Measurements from ENCODE around the gene TBC1D5.

TBC1D5 gene

DNA sequence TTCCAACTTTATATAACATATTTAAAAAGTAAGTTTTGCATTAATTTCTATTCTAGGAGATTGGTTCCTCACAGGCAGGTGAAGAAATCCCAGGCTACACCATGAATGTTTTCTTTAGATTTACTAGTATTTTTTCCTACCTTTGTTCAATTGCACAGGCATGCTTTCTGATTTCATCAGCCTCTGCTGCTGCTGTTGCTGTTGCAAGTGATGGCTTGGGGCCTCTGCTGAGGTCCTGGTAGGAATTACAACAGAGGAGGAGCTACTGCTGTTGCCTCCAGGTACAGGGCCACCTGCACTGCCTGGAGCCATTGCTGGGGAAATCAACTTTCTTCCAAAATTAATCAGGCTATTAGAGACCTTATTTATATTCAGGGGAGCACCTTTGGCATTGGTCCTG is 504.4 kb downstream of the TBC1D5 start:
- no peak for DNase-seq (ENCODE audit: low spot score in 2 of 2)
- H3K36me3 Mint-ChIP-seq = peaks cover 5% of the 10 kb centered on the region
- no peaks in the 10 kb centered on the region for H3K27me3 Mint-ChIP-seq
- no peaks in the 10 kb centered on the region for H3K9me3 Mint-ChIP-seq
- peaks cover 6% of the 10 kb centered on the region for H3K4me1 Mint-ChIP-seq
- no peak for ATAC-seq (ENCODE audit: low read depth)
- H3K4me3 Mint-ChIP-seq = no peak overlapping the region
- no peak overlapping the region for H3K27ac Mint-ChIP-seq

DNA sequence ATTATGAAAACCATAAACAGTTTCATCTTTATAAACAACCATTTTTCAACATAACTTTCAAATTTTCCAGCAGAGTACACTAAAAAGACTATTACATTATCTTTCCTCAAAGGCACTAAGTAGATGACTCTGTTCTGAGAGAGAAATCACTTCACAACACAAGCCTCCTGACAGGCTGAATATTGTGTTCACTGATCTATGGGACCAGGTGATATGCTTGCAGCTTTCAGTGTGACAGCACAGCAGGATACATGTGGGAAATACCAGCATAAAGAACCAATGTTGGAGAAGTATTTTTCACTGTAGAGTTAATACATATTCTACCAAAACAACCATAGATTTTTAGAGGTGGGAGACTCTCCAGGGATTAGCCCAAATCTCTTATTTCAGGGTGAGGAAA is 507.1 kb downstream of the TBC1D5 start:
- H3K9me3 Mint-ChIP-seq = no peaks in the 10 kb centered on the region
- H3K4me1 Mint-ChIP-seq = peaks cover 11% of the 10 kb centered on the region
- ATAC-seq (ENCODE audit: low read depth) (no peak), DNase-seq (ENCODE audit: low spot score in 2 of 2) (no peak)
- H3K27me3 Mint-ChIP-seq = no peaks in the 10 kb centered on the region
- H3K36me3 Mint-ChIP-seq = peaks cover 5% of the 10 kb centered on the region
- peak overlapping the region; percentile 5 for H3K27ac Mint-ChIP-seq
- H3K4me3 Mint-ChIP-seq = no peak overlapping the region

DNA sequence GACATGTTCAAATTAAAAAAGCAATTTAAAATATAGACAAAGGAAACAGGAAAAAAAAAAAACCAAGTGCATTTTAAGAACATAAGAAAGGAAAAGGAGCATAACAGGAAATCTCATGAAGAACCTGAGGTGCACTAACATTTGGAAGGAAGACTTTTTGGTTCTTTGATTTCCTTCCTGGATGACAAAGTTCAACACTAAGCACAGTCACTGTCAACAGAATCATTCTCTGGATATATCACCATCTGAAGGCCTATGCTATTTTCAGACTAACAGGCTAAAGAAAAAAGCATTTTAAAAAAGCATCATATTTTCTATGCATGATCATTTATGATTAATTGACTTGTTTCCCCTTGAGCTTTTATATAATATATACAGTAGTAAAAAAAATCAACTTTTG is 508.0 kb downstream of the TBC1D5 start:
- H3K27ac Mint-ChIP-seq = no peak overlapping the region
- H3K27me3 Mint-ChIP-seq = no peaks in the 10 kb centered on the region
- peaks cover 11% of the 10 kb centered on the region for H3K4me1 Mint-ChIP-seq
- no peaks in the 10 kb centered on the region for H3K9me3 Mint-ChIP-seq
- DNase-seq (ENCODE audit: low spot score in 2 of 2) (no peak), ATAC-seq (ENCODE audit: low read depth) (no peak)
- peaks cover 7% of the 10 kb centered on the region for H3K36me3 Mint-ChIP-seq
- no peak overlapping the region for H3K4me3 Mint-ChIP-seq

DNA sequence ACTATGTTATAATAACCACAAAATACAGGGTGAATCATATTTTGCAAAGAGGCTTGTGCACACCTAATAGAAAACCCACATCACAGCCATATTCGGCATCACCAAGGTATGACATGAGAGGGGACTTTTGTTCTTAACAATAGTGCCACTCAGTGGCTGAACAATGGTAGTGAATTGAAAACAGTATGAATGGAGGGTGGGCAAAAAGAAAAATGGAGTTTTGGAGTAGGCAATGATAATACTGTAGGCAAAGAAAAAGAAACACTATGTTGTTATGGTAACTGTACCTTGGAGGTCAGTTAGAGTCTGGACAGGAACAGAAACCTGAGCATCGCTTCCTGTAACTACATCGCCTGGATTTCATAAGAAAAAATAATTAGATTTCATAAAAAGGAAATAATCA is 509.0 kb downstream of the TBC1D5 start:
- no peaks in the 10 kb centered on the region for H3K9me3 Mint-ChIP-seq
- peaks cover 4% of the 10 kb centered on the region for H3K36me3 Mint-ChIP-seq
- H3K27ac Mint-ChIP-seq = no peak overlapping the region
- H3K4me1 Mint-ChIP-seq = peaks cover 8% of the 10 kb centered on the region
- H3K27me3 Mint-ChIP-seq = no peaks in the 10 kb centered on the region
- DNase-seq (ENCODE audit: low spot score in 2 of 2) (peak; percentile 15 to 38), ATAC-seq (ENCODE audit: low read depth) (peak; percentile 93)
- no peak overlapping the region for H3K4me3 Mint-ChIP-seq

DNA sequence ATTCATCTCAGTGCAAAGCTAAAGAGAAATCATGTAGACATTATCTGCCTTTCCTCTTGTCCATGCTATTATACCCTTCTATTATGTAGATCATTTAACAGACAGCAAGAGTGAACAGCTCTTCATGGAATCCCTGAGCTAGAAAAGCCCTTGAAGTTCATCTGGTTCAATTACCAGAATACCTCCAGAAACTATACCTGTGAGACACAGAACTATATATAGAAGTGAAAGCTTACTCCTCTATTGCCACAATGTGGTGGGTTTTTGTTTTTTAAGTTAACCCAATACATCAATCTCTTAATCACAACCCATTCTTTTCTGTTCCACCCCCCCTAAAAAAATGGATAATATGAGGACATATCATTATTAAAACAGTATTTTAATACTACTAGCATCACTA is 510.0 kb downstream of the TBC1D5 start:
- ATAC-seq (ENCODE audit: low read depth) = no peak
- H3K4me1 Mint-ChIP-seq = peaks cover 8% of the 10 kb centered on the region
- no peaks in the 10 kb centered on the region for H3K27me3 Mint-ChIP-seq
- H3K9me3 Mint-ChIP-seq = no peaks in the 10 kb centered on the region
- no peak for DNase-seq (ENCODE audit: low spot score in 2 of 2)
- H3K4me3 Mint-ChIP-seq = no peak overlapping the region
- H3K27ac Mint-ChIP-seq = no peak overlapping the region
- H3K36me3 Mint-ChIP-seq = peaks cover 2% of the 10 kb centered on the region

DNA sequence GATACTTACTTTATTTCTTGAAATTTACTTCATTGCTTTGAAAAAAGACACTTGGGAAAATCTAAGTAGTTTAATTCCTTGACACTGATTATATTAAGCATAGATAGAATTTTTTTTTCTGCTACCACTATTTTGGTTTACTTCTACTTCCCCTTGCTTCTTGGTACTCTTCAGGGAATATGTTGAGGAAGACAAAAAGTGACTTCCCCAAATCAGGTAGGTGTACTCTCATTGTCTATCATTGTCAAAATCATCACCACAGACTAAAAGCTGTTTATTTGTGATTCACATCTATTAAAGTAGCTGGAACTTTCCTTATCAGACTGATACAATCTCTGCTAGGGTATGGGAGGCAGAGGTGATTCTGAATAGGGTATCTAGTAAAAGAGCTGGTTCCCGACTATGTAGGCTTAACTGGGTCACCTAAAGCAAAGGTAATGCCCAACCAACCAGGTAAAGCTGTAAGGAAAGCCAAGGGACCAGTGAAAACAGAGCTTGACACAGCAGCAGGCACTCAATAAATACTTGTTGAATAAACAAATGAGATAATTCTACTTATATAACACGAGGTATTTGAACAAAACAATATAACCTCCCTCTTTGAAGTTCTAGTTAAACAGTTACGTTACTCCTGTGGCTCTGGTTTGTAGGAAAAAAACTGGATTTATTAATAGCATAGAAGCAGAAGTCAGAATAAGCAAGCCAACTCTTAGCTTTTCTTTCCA is 510.7 kb downstream of the TBC1D5 start:
- H3K4me1 Mint-ChIP-seq = peaks cover 8% of the 10 kb centered on the region
- H3K9me3 Mint-ChIP-seq = no peaks in the 10 kb centered on the region
- DNase-seq (ENCODE audit: low spot score in 2 of 2) = no peak
- no peak overlapping the region for H3K27ac Mint-ChIP-seq
- H3K4me3 Mint-ChIP-seq = no peak overlapping the region
- H3K27me3 Mint-ChIP-seq = no peaks in the 10 kb centered on the region
- peaks cover 2% of the 10 kb centered on the region for H3K36me3 Mint-ChIP-seq
- ATAC-seq (ENCODE audit: low read depth) = peak; percentile 65

DNA sequence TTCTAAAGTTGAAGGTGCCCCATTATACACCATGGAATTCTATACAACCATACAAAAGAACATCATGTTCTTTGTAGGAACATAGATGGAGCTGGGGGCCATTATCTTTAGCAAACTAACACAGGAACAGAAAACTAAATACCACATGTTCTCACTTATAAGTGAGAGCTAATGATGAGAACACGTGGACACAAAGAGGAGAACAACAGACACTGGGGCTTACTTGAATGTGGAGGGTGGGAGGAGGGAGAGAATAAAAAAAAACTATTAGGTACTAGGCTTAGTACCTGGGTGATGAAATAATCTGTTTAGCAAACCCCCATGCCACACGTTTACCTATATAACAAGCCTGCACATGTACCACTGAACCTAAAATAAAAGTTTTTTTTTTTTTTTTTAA is 515.0 kb downstream of the TBC1D5 start:
- Mint-ChIP-seq H3K4me3 (no peak overlapping the region), H3K9me3 (no peaks in the 10 kb centered on the region)

DNA sequence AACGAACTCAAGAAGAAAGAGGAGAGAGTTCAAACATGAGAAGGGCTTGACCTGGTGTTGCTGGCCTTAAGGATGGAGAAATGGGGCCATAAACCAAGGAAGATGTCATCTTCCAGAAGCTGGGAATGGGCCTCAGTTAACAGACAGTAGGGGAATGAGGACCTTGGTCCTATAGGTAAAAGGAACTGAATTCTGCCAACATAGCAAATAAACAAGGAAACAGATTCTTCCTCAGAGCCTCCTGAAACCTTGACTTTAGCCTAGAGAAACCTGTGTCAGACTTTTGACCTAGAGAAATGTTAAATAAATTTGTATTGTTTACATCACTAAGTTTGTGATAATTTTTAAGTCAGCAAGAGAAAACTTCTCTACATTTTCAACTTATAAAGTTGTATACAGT is 520.9 kb downstream of the TBC1D5 start:
- Mint-ChIP-seq H3K4me1 (no peaks in the 10 kb centered on the region), H3K4me3 (no peak overlapping the region), H3K27ac (no peak overlapping the region), H3K27me3 (no peaks in the 10 kb centered on the region), H3K36me3 (peaks cover 32% of the 10 kb centered on the region), H3K9me3 (no peaks in the 10 kb centered on the region)
- ATAC-seq (ENCODE audit: low read depth) (no peak), DNase-seq (ENCODE audit: low spot score in 2 of 2) (no peak)

More for the DNA sequence above, 515.0 kb downstream of the TBC1D5 start:
- Mint-ChIP-seq H3K27me3 (no peaks in the 10 kb centered on the region), H3K27ac (no peak overlapping the region), H3K4me1 (peaks cover 5% of the 10 kb centered on the region), H3K36me3 (peaks cover 5% of the 10 kb centered on the region)
- ATAC-seq (ENCODE audit: low read depth) (no peak), DNase-seq (ENCODE audit: low spot score in 2 of 2) (no peak)

DNA sequence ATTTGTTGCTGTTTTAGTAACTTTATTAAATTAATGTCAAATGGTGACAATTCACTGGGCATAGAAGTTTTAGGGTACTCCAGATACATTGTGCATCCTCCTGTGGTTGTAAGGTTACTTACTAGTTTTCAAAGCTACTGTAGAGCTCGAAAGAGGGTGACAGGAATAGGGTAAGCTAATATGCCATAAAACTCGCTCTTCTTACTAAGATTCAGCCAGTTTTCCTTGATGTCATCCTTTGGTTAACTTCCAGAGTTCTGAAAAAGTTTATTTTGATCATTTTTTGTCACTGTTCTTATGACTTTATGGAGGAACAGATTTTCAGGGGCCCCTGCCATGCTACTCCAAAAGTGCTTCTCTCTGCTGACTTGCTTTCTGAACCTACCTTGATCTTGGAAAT is 522.8 kb downstream of the TBC1D5 start:
- no peaks in the 10 kb centered on the region for H3K27me3 Mint-ChIP-seq
- H3K4me3 Mint-ChIP-seq = no peak overlapping the region
- no peak overlapping the region for H3K27ac Mint-ChIP-seq
- no peaks in the 10 kb centered on the region for H3K4me1 Mint-ChIP-seq
- no peaks in the 10 kb centered on the region for H3K9me3 Mint-ChIP-seq
- no peak for DNase-seq (ENCODE audit: low spot score in 2 of 2)
- no peak for ATAC-seq (ENCODE audit: low read depth)
- peaks cover 32% of the 10 kb centered on the region for H3K36me3 Mint-ChIP-seq

DNA sequence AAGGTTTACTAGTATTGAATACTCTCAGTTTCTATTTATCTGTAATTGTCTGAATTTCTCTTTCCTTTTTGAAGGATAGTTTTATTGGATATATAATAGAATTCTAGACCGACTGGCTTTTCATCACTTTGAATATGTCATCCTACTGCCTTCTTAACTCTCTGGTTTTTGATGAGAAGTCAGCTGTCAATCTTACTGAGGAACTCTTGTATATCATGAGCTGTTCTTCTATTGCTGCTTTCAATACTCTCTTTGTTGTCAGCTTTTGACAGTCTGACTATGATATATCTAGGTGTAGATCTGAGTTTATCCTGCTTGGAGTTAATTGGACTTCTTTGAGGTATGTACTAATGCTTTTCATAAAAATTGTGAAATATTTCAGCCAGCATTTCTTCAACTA is 523.8 kb downstream of the TBC1D5 start:
- Mint-ChIP-seq H3K27me3 (no peaks in the 10 kb centered on the region), H3K36me3 (peaks cover 34% of the 10 kb centered on the region), H3K4me3 (no peak overlapping the region), H3K4me1 (no peaks in the 10 kb centered on the region), H3K9me3 (no peaks in the 10 kb centered on the region), H3K27ac (no peak overlapping the region)
- DNase-seq (ENCODE audit: low spot score in 2 of 2) = no peak
- ATAC-seq (ENCODE audit: low read depth) = no peak

DNA sequence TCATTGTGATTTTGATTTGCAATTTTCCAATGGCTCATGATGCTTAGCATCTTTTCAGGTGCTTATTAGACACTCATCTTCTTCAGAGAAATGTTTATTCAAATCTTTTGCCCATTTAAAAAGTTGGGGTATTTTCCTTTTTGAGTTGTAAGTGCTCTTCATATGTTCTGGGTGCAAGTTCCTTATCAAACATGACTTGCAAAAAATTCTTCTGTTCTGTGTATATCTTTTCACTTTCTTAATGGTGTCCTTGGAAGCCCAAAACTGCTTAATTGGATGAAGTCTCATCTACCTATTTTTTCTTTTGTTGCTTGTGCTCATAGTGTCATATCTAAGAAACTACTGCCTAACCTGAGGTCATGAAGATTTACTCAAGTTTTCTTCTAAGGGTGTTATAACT is 524.8 kb downstream of the TBC1D5 start:
- DNase-seq (ENCODE audit: low spot score in 2 of 2) (no peak), ATAC-seq (ENCODE audit: low read depth) (no peak)
- Mint-ChIP-seq H3K27ac (peak overlapping the region; percentile 67), H3K27me3 (no peaks in the 10 kb centered on the region), H3K4me3 (no peak overlapping the region), H3K36me3 (peaks cover 31% of the 10 kb centered on the region), H3K9me3 (no peaks in the 10 kb centered on the region), H3K4me1 (no peaks in the 10 kb centered on the region)

DNA sequence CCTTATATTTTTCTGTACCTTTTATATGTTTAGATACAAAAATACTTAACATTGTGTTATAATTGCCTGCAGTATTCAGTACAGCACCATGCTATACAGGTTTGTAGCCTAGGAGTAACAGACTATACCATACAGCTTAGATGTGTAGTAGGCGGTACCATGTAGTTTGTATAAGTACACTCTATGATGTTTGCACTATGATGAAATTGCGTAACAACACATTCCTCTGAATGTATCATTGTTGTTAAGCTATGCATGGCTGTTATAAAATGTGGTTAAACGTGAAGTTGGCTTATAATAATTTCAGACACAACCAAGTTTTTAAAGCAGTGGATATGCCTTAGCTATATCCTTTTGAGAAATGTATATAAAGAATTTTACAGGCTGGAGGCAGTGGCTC is 529.3 kb downstream of the TBC1D5 start:
- peaks cover 35% of the 10 kb centered on the region for H3K36me3 Mint-ChIP-seq
- DNase-seq (ENCODE audit: low spot score in 2 of 2) = no peak

DNA sequence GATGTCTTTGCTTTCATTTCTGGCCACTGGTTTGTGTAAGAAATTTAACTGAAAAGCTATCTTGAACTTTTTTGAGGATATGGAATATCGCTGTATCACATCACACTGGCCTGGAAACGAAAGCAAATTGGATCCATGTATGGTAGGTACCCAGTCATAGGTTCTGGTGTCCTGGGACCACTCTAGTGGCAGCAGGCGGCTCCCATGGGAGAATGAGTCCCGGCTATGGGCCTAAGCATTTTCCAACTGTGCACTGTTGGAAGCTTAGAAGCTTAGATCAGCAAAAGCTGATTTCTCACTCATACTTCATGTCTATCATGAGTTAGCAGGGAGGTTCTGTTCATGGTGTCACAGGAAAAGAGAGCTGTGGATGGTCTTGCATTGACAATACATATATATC is 534.5 kb downstream of the TBC1D5 start:
- no peak overlapping the region for H3K27ac Mint-ChIP-seq
- H3K4me1 Mint-ChIP-seq = no peaks in the 10 kb centered on the region
- H3K4me3 Mint-ChIP-seq = no peak overlapping the region
- no peaks in the 10 kb centered on the region for H3K27me3 Mint-ChIP-seq
- H3K36me3 Mint-ChIP-seq = peaks cover 61% of the 10 kb centered on the region
- ATAC-seq (ENCODE audit: low read depth) (no peak), DNase-seq (ENCODE audit: low spot score in 2 of 2) (no peak)
- peaks cover 1% of the 10 kb centered on the region for H3K9me3 Mint-ChIP-seq

More for the DNA sequence above, 529.3 kb downstream of the TBC1D5 start:
- no peaks in the 10 kb centered on the region for H3K27me3 Mint-ChIP-seq
- H3K4me1 Mint-ChIP-seq = no peaks in the 10 kb centered on the region
- no peak for ATAC-seq (ENCODE audit: low read depth)
- H3K4me3 Mint-ChIP-seq = no peak overlapping the region
- H3K9me3 Mint-ChIP-seq = no peaks in the 10 kb centered on the region
- no peak overlapping the region for H3K27ac Mint-ChIP-seq

DNA sequence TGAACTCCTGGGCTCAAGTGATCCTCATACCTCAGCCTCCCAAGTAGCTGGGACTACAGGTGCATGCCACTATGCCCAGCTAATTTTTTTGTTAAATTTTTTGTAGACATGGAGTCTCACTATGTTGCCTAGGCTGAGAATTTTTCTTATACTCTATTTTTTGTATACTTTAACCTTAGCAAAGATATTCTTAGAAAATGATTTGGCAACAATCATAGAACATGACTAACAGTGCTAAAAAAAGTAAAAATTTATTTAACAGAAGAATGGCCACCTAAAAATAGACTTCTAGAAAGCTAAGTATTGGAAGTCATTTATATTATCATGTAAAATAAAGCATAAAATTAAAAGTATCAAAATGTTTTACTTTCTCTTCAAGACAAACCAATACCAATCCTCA is 535.4 kb downstream of the TBC1D5 start:
- Mint-ChIP-seq H3K27me3 (no peaks in the 10 kb centered on the region), H3K4me1 (no peaks in the 10 kb centered on the region), H3K36me3 (peaks cover 69% of the 10 kb centered on the region), H3K9me3 (peaks cover 3% of the 10 kb centered on the region), H3K4me3 (no peak overlapping the region), H3K27ac (no peak overlapping the region)
- no peak for DNase-seq (ENCODE audit: low spot score in 2 of 2)
- ATAC-seq (ENCODE audit: low read depth) = no peak

DNA sequence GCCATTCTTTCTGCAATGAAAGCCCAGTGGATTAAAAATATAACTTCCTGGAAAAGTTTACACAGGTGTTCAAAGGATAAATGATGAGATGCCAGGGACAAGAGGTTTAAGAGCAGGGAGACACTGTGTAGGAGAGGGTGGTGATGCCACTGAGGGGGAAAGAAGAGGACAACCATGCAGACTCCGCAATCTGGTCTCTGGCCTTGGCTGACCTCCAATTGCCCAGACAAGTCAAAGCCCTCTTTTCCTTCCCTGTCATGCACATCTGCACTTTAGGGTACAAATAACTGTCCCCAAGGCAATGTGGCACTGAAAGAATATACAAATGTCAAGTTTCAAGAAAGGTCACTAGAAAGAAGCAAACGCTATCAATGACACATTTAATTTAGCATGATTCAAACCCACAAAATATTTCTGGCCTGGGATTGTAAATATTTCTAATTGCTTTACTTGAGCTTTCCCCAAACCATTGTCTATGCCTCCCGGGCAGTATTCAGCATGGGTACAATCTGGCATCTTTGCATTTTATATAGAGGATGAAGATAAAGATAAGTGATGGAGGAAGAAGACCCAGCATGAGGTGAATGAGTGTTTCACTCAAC is 538.3 kb downstream of the TBC1D5 start:
- peak overlapping the region; percentile 69 for H3K27ac Mint-ChIP-seq
- peaks cover 5% of the 10 kb centered on the region for H3K9me3 Mint-ChIP-seq
- no peak for DNase-seq (ENCODE audit: low spot score in 2 of 2)
- no peaks in the 10 kb centered on the region for H3K4me1 Mint-ChIP-seq
- no peak for ATAC-seq (ENCODE audit: low read depth)
- H3K4me3 Mint-ChIP-seq = no peak overlapping the region
- no peaks in the 10 kb centered on the region for H3K27me3 Mint-ChIP-seq
- peaks cover 61% of the 10 kb centered on the region for H3K36me3 Mint-ChIP-seq
